GM12873 (cell line): ENCODE measurements around the gene DDIT4.

Source experiments
- TF ChIP-seq, protein P1 (sequence below): IDR thresholded peaks from 2 replicates; pipeline ENCODE4 v1.5.1; 2012; ENCODE audit warnings: low read depth, mild to moderate bottlenecking, moderate library complexity, low read length, control low read depth; ENCODE audit not compliant: insufficient read depth; ENCODE audit errors: missing control alignments

The DDIT4 gene

DNA sequence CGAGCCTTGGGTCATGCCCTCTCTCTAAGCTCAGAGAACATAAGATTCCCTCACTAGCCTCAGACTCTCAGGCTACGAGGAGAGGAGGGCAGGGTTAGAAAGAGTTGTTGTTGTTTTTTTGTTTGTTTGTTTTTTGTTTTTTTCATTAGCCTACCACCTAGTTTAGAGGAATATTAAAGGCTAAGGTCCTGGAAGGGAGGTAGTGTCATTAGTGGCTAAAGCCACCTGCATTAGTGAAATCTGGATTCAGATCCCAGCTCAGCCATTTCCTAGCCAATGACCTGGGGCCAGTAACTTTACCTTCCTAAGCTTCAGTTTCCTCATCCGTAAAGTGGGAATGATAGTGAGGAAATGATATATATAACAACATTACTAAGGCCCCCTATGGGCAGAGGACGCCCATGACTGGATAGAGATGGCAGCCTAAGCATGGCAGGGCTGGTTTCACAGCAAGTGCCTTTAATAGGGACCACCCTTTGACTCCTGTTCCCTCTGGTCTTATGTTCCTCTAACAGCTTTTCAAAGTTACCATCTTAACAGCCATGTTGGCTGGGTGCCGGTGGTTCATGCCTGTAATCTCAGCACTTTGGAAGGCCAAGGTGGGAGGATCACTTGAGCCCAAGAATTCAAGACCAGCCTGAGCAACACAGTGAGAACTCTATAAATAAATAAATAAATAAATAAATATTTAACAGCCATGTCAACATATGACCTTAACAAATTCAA lies 5.1 kb downstream of the DDIT4 start:
- TF ChIP-seq, protein P1, sequence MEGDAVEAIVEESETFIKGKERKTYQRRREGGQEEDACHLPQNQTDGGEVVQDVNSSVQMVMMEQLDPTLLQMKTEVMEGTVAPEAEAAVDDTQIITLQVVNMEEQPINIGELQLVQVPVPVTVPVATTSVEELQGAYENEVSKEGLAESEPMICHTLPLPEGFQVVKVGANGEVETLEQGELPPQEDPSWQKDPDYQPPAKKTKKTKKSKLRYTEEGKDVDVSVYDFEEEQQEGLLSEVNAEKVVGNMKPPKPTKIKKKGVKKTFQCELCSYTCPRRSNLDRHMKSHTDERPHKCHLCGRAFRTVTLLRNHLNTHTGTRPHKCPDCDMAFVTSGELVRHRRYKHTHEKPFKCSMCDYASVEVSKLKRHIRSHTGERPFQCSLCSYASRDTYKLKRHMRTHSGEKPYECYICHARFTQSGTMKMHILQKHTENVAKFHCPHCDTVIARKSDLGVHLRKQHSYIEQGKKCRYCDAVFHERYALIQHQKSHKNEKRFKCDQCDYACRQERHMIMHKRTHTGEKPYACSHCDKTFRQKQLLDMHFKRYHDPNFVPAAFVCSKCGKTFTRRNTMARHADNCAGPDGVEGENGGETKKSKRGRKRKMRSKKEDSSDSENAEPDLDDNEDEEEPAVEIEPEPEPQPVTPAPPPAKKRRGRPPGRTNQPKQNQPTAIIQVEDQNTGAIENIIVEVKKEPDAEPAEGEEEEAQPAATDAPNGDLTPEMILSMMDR, result peak; percentile 35

- TF ChIP-seq, protein P1, result no peak
Measured at GRCh38 chr10:72283131-72283530, 9.4 kb downstream of the DDIT4 start.

DNA sequence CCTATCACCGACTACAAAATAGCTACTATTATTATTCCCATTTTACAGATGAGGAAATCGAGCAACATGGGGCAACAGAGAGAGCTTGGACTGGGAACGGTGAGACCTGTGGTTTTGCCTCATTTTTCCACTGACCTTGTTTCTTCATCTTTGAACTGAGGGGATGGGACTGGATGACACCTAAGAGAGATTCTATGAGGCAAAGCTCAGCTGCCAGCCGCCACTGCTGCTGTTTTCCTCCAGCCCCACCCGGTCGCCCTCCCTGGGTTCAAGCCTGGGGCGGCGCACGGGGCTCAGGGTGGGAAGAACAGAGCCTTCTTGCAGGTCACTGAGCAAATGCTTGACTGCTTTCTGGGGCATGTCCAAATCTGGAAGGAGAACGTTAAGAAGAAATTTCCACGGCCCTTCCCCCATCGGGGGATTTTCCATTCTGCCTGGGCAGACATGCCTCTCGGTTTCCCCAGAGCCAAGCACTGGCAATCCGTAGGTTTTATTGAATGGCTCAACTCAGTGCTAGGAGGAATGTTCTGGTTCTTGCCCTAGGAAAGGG lies 12.3 kb downstream of the DDIT4 start:
- TF ChIP-seq, protein P1, result no peak

- TF ChIP-seq, protein P1, result no peak
Measured at GRCh38 chr10:72291019-72291532, 17.4 kb downstream of the DDIT4 start.

DNA sequence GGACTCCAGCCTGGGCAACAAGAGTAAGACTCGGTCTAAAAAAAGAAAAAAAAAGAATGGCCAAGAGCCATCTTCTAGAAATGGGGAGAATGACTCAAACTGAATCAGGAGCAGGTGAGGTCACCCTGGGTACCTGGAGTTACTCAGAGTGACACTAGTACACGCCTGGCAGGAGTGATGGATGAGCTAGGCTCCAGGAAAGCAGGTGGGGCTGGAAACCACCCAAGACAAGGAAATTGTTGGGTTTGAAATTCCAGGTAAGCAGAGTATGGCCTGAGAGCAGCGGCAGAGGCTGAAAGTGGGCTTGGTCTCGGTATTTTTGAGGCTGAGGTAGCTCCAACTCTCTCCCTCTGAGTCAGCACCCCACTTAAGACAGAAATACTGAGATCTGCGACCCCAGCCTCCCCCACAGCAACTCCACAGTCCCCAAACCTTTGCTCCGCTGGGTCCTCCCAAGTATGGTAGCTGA lies 18.5 kb downstream of the DDIT4 start:
- TF ChIP-seq, protein P1, result no peak

DNA sequence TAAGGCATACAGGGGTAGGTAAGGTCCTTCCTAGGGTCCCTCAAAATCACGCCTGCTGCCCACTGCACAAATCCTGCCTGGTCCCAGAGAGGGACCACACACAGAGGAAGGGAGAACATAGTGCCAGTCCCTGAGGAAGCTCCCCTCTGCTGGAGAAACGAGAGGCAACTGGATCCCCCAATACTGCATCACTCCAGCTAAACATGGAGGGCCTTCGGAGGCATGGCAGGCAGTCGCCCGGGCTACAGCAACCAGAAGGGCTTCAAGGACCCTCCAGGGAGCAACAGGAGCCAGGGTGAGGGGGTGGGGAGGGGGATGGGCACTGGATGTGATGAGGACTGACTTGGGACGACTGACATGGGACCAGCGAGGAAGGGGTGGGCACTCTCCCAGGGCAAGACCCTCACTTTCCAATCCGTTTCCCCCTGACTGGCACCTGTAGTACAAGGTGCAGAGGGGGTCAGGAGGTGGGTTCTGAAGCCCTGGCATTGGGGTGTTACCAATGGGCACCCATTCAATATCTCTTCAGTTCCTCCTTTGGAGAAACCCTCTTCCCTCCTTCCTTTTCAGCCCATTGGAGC lies 21.7 kb downstream of the DDIT4 start:
- TF ChIP-seq, protein P1, result no peak

DNA sequence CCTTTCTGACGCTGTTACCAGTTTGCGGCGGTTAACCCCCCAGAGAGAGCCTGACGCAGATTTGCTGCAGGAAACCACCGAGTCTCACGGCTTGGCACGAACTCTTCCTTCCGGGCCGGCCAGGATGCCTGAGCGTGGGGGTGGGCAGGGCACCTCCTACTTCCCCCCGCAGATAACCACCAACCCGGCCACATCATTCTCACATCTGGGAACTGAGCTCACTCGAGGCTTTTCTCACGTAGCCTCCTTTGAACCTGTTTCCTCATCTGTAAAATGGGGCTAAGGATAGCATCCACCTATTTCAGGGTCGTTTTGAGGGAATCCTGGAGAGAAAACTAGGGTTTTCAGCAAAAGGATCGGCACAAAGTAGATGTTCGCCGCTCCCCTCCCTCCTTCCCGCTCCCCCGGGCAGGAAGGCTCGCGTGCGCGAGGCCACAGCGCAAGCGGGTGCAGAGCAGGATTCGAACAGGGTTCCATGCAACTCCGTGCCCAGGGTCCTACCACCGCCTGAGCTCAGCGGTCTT lies 23.6 kb downstream of the DDIT4 start:
- TF ChIP-seq, protein P1, result no peak
